HEK293 (cell line): ENCODE results near the gene SEMA4B.

ENCODE experiments used
- GLI2 ChIP-seq: fragments of 450-650 bp; formaldehyde crosslinking; IDR thresholded peaks from 2 replicates; pipeline ENCODE4; 2017; ENCODE audit warnings: missing biosample characterization, missing genetic modification characterization, low read depth, borderline replicate concordance
- KLF8 ChIP-seq: fragments of 450-650 bp; formaldehyde crosslinking; IDR thresholded peaks from 2 replicates; pipeline ENCODE4 v1.5.1; 2016; ENCODE audit warnings: missing biosample characterization, missing genetic modification characterization
- PATZ1 ChIP-seq: fragments of 450-650 bp; formaldehyde crosslinking; IDR thresholded peaks from 2 replicates; pipeline ENCODE4 v1.5.1; 2016; ENCODE audit warnings: missing biosample characterization, missing genetic modification characterization
- TCF7L2 ChIP-seq: IDR thresholded peaks from 2 replicates; pipeline ENCODE4 v1.6.1; 2011; ENCODE audit warnings: low read depth, mild to moderate bottlenecking, inconsistent platforms, low read length, moderate library complexity, borderline replicate concordance
- ZBTB21 ChIP-seq: fragments of 450-650 bp; formaldehyde crosslinking; IDR thresholded peaks from 2 replicates; pipeline ENCODE4 v1.5.1; 2017; ENCODE audit warnings: missing biosample characterization, missing genetic modification characterization
- ZFHX2 ChIP-seq: fragments of 450-650 bp; formaldehyde crosslinking; conservative IDR thresholded peaks from 2 replicates; pipeline ENCODE4 v1.5.1; 2016; ENCODE audit warnings: missing biosample characterization, missing genetic modification characterization
- ZFP41 ChIP-seq: fragments of 450-650 bp; formaldehyde crosslinking; IDR thresholded peaks from 2 replicates; pipeline ENCODE4 v1.5.1; 2016; ENCODE audit warnings: missing biosample characterization, missing genetic modification characterization, borderline replicate concordance
- ZNF112 ChIP-seq: fragments of 450-650 bp; formaldehyde crosslinking; IDR thresholded peaks from 2 replicates; pipeline ENCODE4 v1.5.0; 2017; ENCODE audit warnings: missing biosample characterization, missing genetic modification characterization
- ZNF133 ChIP-seq: fragments of 450-650 bp; formaldehyde crosslinking; IDR thresholded peaks from 2 replicates; pipeline ENCODE4 v1.5.1; 2016; ENCODE audit warnings: missing biosample characterization, missing genetic modification characterization
- ZNF148 ChIP-seq: fragments of 450-650 bp; formaldehyde crosslinking; IDR thresholded peaks from 2 replicates; pipeline ENCODE4 v1.5.0; 2017; ENCODE audit warnings: missing biosample characterization, missing genetic modification characterization, borderline replicate concordance
- ZNF157 ChIP-seq: fragments of 450-650 bp; formaldehyde crosslinking; IDR thresholded peaks from 2 replicates; pipeline ENCODE4 v1.5.1; 2016; ENCODE audit warnings: missing biosample characterization, missing genetic modification characterization
- ZNF202 ChIP-seq: fragments of 450-650 bp; formaldehyde crosslinking; IDR thresholded peaks from 2 replicates; pipeline ENCODE4 v1.5.1; 2016; ENCODE audit warnings: missing biosample characterization, missing genetic modification characterization, borderline replicate concordance
- ZNF214 ChIP-seq: fragments of 450-650 bp; formaldehyde crosslinking; IDR thresholded peaks from 2 replicates; pipeline ENCODE4 v1.5.1; 2017; ENCODE audit warnings: missing biosample characterization, mild to moderate bottlenecking, missing genetic modification characterization, borderline replicate concordance
- ZNF223 ChIP-seq: fragments of 450-650 bp; formaldehyde crosslinking; IDR thresholded peaks from 2 replicates; pipeline ENCODE4 v1.5.1; 2016; ENCODE audit warnings: missing biosample characterization, missing genetic modification characterization
- ZNF274 ChIP-seq, 2 experiments: fragments of 200-500 bp in 1 of 2; fragments of 450-650 bp in 1 of 2; sonication (Bioruptor generic) in 1 of 2; formaldehyde crosslinking in 1 of 2; IDR thresholded peaks; 2 replicates each; pipeline versions ENCODE4 v1.5.1 to v1.6.1; 2014 to 2016; ENCODE audit warnings: borderline replicate concordance in 1 of 2, inconsistent platforms in 1 of 2, low read length in 1 of 2, missing biosample characterization in 1 of 2, missing genetic modification characterization in 1 of 2
- ZNF324 ChIP-seq: fragments of 450-650 bp; formaldehyde crosslinking; IDR thresholded peaks from 2 replicates; pipeline ENCODE4 v1.5.1; 2016; ENCODE audit warnings: missing biosample characterization, missing genetic modification characterization
- ZNF37A ChIP-seq: fragments of 450-650 bp; IDR thresholded peaks from 2 replicates; pipeline ENCODE4 v1.5.1; 2018; ENCODE audit warnings: missing biosample characterization, missing genetic modification characterization
- ZNF404 ChIP-seq: fragments of 450-650 bp; formaldehyde crosslinking; IDR thresholded peaks from 2 replicates; pipeline ENCODE4 v1.5.1; 2017; ENCODE audit warnings: missing biosample characterization, missing genetic modification characterization
- ZNF449 ChIP-seq: fragments of 450-650 bp; formaldehyde crosslinking; IDR thresholded peaks from 2 replicates; pipeline ENCODE4 v1.5.1; 2017; ENCODE audit warnings: missing biosample characterization, mild to moderate bottlenecking, missing genetic modification characterization, moderate library complexity
- ZNF561 ChIP-seq: fragments of 450-650 bp; IDR thresholded peaks from 2 replicates; pipeline ENCODE4 v1.5.1; 2018; ENCODE audit warnings: missing biosample characterization, missing genetic modification characterization, borderline replicate concordance
- ZNF585B ChIP-seq: fragments of 450-650 bp; formaldehyde crosslinking; IDR thresholded peaks from 2 replicates; pipeline ENCODE4 v1.5.1; 2016; ENCODE audit warnings: missing biosample characterization, missing genetic modification characterization
- ZNF596 ChIP-seq: fragments of 450-650 bp; IDR thresholded peaks from 2 replicates; pipeline ENCODE4 v1.5.0; 2018; ENCODE audit warnings: missing biosample characterization, mild to moderate bottlenecking, missing genetic modification characterization, moderate library complexity
- ZNF621 ChIP-seq: fragments of 450-650 bp; formaldehyde crosslinking; IDR thresholded peaks from 2 replicates; pipeline ENCODE4 v1.5.1; 2017; ENCODE audit warnings: missing biosample characterization, missing genetic modification characterization
- ZNF624 ChIP-seq: fragments of 450-650 bp; formaldehyde crosslinking; IDR thresholded peaks from 2 replicates; pipeline ENCODE4 v1.5.1; 2017; ENCODE audit warnings: missing biosample characterization, missing genetic modification characterization
- ZNF629 ChIP-seq: fragments of 450-650 bp; formaldehyde crosslinking; IDR thresholded peaks from 2 replicates; pipeline ENCODE4 v1.5.1; 2017; ENCODE audit warnings: missing biosample characterization, missing genetic modification characterization
- ZNF692 ChIP-seq: fragments of 450-650 bp; formaldehyde crosslinking; IDR thresholded peaks from 2 replicates; pipeline ENCODE4 v1.5.1; 2016; ENCODE audit warnings: missing biosample characterization, missing genetic modification characterization
- ZNF704 ChIP-seq: fragments of 450-650 bp; formaldehyde crosslinking; IDR thresholded peaks from 2 replicates; pipeline ENCODE4 v1.5.1; 2016; ENCODE audit warnings: missing biosample characterization, missing genetic modification characterization
- ZSCAN18 ChIP-seq: fragments of 450-650 bp; formaldehyde crosslinking; IDR thresholded peaks from 2 replicates; pipeline ENCODE4 v1.5.1; 2016; ENCODE audit warnings: missing biosample characterization, missing genetic modification characterization

The SEMA4B gene

GRCh38 chr15:90233387-90234095, 32.4 kb downstream of the SEMA4B start, which contains the start of gene CIB1 (continued):
- peak; percentile 24; the same call in 1 of the 2 replicates for TF ChIP-seq ZNF692
- no peak for TF ChIP-seq ZNF596 (tag by site-specific recombination)
- TF ChIP-seq ZNF148 (tag by site-specific recombination), result no peak
- peak; percentile 75 for TF ChIP-seq ZFHX2 (tag by site-specific recombination)
- no peak for TF ChIP-seq ZNF585B (tag by site-specific recombination)
- no peak for TF ChIP-seq ZNF202 (tag by site-specific recombination)
- TF ChIP-seq ZNF112, result no peak
- TF ChIP-seq ZNF561 (tag by site-specific recombination), result peak; percentile 38; the same call in 1 of the 2 replicates
- TF ChIP-seq ZBTB21, result peak; percentile 76; the same call in 1 of the 2 replicates
- TF ChIP-seq ZNF274 (IDR thresholded peaks at IDR 0.05; ENCODE audit: low read length), result no peak
- TF ChIP-seq ZNF274 (tag by site-specific recombination; IDR thresholded peaks at IDR 0.05; ENCODE audit: borderline replicate concordance), result no peak
- no peak for TF ChIP-seq ZNF704
- TF ChIP-seq GLI2 (tag by site-specific recombination), result no peak
- TF ChIP-seq ZNF223 (tag by site-specific recombination), result no peak
- TF ChIP-seq ZNF449 (tag by site-specific recombination), result 0 out of 2 replicates have a peak, but pooled peaks have one; percentile 20
- no peak for TF ChIP-seq TCF7L2
- TF ChIP-seq ZFP41 (tag by site-specific recombination), result no peak
- TF ChIP-seq ZNF404, result no peak
- TF ChIP-seq ZNF624, result no peak
- TF ChIP-seq ZNF37A (tag by site-specific recombination), result no peak
- TF ChIP-seq ZNF133, result no peak
- TF ChIP-seq PATZ1, result peak; percentile 98
- no peak for TF ChIP-seq ZNF621
- TF ChIP-seq ZSCAN18 (tag by site-specific recombination), result no peak
- no peak for TF ChIP-seq ZNF214
- TF ChIP-seq ZNF157 (tag by site-specific recombination), result no peak
- no peak for TF ChIP-seq ZNF324 (tag by site-specific recombination)
- peak; percentile 62 for TF ChIP-seq KLF8 (tag by site-specific recombination)
- TF ChIP-seq ZNF629 (tag by site-specific recombination), result peak; percentile 96
